Ovary (tissue), 9 donors: ENCODE results near the gene SPI1. TPM values are rescaled to one million over a fixed set of nuclear protein-coding genes. Genes with fewer than 3 reads are reported as not detected.

ENCODE experiments used
- DNase-seq, 5 donors: peaks; one replicate each; pipeline ENCODE4 v3.0.0-alpha.2; 2019 to 2020
- H3K27ac ChIP-seq, 2 donors: fragments of 200-600 bp; one replicate each; pipeline versions ENCODE4 v1.5.1 to v1.8.0; 2019 to 2022
- H3K27me3 ChIP-seq: fragments of 200-600 bp; one replicate; pipeline ENCODE4 v1.8.0; 2022
- H3K36me3 ChIP-seq: fragments of 200-600 bp; sonication (generic); one replicate; pipeline ENCODE4 v1.5.1; 2019
- H3K4me1 ChIP-seq: one replicate; pipeline ENCODE4 v1.8.1; 2013; ENCODE audit warnings: mild to moderate bottlenecking, moderate library complexity; ENCODE audit not compliant: insufficient read depth
- H3K4me3 ChIP-seq: fragments of 200-600 bp; sonication (generic); one replicate; pipeline ENCODE4 v1.5.1; 2017
- H3K9me3 ChIP-seq, 2 donors: fragments of 200-600 bp in 1 of 2; sonication (generic) in 1 of 2; one replicate each; pipeline versions ENCODE4 v1.5.1 to v1.8.1; 2013 to 2019; ENCODE audit warnings: mild to moderate bottlenecking in 1 of 2, moderate library complexity in 1 of 2
- CTCF ChIP-seq, 3 donors: fragments of 450-650 bp in 2 of 3; fragments of 200-600 bp in 1 of 3; IDR thresholded peaks; one replicate each; pipeline versions ENCODE4 v1.5.1 to v1.8.0; 2016 to 2022; ENCODE audit warnings: antibody characterized with exemption in 3 of 3, mild to moderate bottlenecking in 1 of 3
- EP300 ChIP-seq: sonication (generic); formaldehyde crosslinking; IDR thresholded peaks from one replicate; pipeline ENCODE4 v1.6.1; 2017; ENCODE audit warnings: antibody characterized with exemption
- POLR2A ChIP-seq: fragments of 450-650 bp; IDR thresholded peaks from one replicate; pipeline ENCODE4 v1.6.1; 2017; ENCODE audit warnings: antibody characterized with exemption, mild to moderate bottlenecking, moderate library complexity
- WGBS, 3 donors: extraction: QIAGEN DNeasy Blood & Tissue Kit in 1 of 3; methylation state at CpG; one replicate each; pipeline versions ENCODE4 v1.1.5 to v1.1.7; 2013 to 2017; 5-methylcytosine and 5-hydroxymethylcytosine counted together
- intact Hi-C, 4 donors: fragments of 100-400 bp; cut with DNase I; formaldehyde crosslinking; loops; one replicate each; pipeline versions ENCODE4 v1.11.0 to v1.15.1; 2022 to 2023
- polyA plus RNA-seq, 2 donors: library from polyadenylated mRNA; stranded (reverse); fragments of 200-250 nt in 1 of 2; fragments of 350-450 nt in 1 of 2; fragmentation: Illumina TruSeq in 1 of 2; extraction: RNeasy Lipid Tissue Mini Kit (QIAGEN cat#74804) in 1 of 2; gene quantifications; one replicate each; pipeline ENCODE4 v1.2.3, GENCODE V29; 2013 to 2014
- total RNA-seq, 7 donors: library from RNA; depleted of rRNA in 2 of 7; stranded (reverse); fragments of >200 nt in 2 of 7; fragmentation: NEBNext Ultra II Directional in 3 of 7; extraction: Animal tissue kit (Norgen Biotek cat#: 25700) in 3 of 7; gene quantifications; one replicate each; pipeline versions ENCODE4 v1.1.0 to v1.2.4, GENCODE V29; 2016 to 2023
- donor health status: DM: no; HTN: no; CAD: no; lungs with moderate emphysema.
- donor health status: DM: no; HTN: no; CAD: no.
- donor health status: Bipolar disorder and iron deficiency.
- donor health status: DM: yes; HTN: yes; CAD: no.
- donor health status: DM: no; HTN: no; CAD: no.
- donor health status: DM: yes; HTN: yes; CAD: no.

SPI1 gene
- total and polyA plus RNA-seq, 9 donors: 3.9 to 21.5 (median 6.8) TPM

DNA sequence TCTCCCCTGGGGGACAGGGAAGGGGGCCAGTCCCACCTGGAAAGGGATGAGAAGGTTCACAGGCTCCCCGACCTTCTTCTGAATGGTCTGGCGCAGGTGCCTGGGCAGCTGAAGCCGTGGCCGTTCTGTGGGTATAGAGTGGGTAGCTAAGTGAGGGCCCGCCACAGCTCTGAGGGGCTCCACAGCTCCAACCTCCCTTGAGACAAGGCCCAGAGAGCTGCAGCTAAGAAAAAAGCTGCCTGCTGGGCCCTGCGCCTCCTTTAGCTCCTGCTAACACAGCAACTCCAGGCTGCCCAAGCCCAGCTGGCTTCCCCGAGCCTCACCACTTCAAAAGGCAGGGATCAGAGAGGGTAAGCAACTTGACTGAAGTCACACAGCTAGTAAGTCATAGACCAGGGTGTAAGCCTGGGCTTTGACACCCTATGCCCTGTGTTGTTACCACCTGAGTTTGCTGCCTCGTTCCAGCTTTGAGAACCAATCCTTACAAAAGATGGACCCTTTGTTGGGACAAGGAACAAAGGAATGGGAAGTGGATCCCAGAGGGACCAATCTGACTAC, 44.4 kb downstream of the SPI1 start:
- no peak for TF ChIP-seq EP300
- no peak for TF ChIP-seq CTCF (IDR thresholded peaks at IDR 0.05)
- no peak for TF ChIP-seq POLR2A
- 87 to 88% (median 88%) methylated on average over 8 of the region's 8 CpGs for WGBS, 3 donors
- Histone ChIP-seq H3K9me3 (no peaks in the 10 kb centered on the region), H3K4me3 (no peak overlapping the region), H3K27me3 (no peaks in the 10 kb centered on the region), H3K27ac (no peak overlapping the region), H3K4me1 (no peaks in the 10 kb centered on the region), H3K36me3 (no peaks in the 10 kb centered on the region)
- intact Hi-C loops: no loop called here
- DNase-seq: no peak

- Histone ChIP-seq H3K36me3 (no peaks in the 10 kb centered on the region), H3K27me3 (no peaks in the 10 kb centered on the region), H3K4me3 (no peak overlapping the region), H3K9me3 (no peaks in the 10 kb centered on the region), H3K4me1 (no peaks in the 10 kb centered on the region), H3K27ac (no peak overlapping the region)
- no peak for DNase-seq
- intact Hi-C loops: no loop called here
- no peak for TF ChIP-seq EP300
- TF ChIP-seq POLR2A: no peak
- no peak for TF ChIP-seq CTCF (IDR thresholded peaks at IDR 0.05)
- WGBS, 3 donors: 88 to 93% (median 88%) methylated on average over 14 of the region's 14 CpGs
Observed at GRCh38 chr11:47333526-47333845, 44.9 kb downstream of the SPI1 start.

GRCh38 chr11:47332791-47333525, 45.4 kb downstream of the SPI1 start:
- H3K27me3 ChIP-seq: no peaks in the 10 kb centered on the region
- TF ChIP-seq POLR2A (no peak), EP300 (no peak), CTCF (IDR thresholded peaks at IDR 0.05) (no peak)
- H3K9me3 ChIP-seq: no peaks in the 10 kb centered on the region
- H3K36me3 ChIP-seq: no peaks in the 10 kb centered on the region
- H3K4me1 ChIP-seq: no peaks in the 10 kb centered on the region
- DNase-seq: no peak
- H3K27ac ChIP-seq: no peak overlapping the region
- intact Hi-C loops: no loop called here
- no peak overlapping the region for H3K4me3 ChIP-seq
- 89 to 92% (median 91%) methylated on average over 20 of the region's 20 CpGs for WGBS, 3 donors

DNA sequence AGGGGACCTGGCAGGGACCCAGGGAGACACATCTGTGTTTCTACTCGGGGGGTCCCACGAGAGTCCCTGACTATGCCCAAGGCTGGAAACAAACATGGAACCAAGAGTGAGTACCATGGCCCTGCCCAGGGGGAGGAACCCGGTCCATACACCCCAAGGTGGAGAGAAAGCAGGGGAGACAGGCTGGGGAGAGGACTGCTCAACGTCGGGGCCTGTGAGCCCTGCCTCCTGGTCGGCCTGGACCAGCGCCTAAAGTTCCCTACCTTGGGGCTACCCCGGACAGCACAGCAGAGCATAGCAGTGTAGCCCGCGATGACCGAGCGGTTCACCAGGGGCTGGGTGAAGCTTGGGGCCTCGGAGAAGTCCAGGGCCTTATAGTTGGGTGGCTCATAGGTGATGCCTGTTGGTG, 46.0 kb downstream of the SPI1 start:
- H3K4me3 ChIP-seq: no peak overlapping the region
- TF ChIP-seq CTCF (IDR thresholded peaks at IDR 0.05): no peak
- no peak for TF ChIP-seq EP300
- TF ChIP-seq POLR2A: no peak
- H3K9me3 ChIP-seq: no peaks in the 10 kb centered on the region
- no peaks in the 10 kb centered on the region for H3K4me1 ChIP-seq
- 69 to 75% (median 71%) methylated on average over 13 of the region's 13 CpGs for WGBS, 3 donors
- no peaks in the 10 kb centered on the region for H3K27me3 ChIP-seq
- H3K36me3 ChIP-seq: no peaks in the 10 kb centered on the region
- no peak for DNase-seq
- no peak overlapping the region for H3K27ac ChIP-seq
- intact Hi-C loops: no loop called here
